T-helper 17 cell (primary cell): ENCODE results near the gene NR6A1. TPM values are rescaled to one million over a fixed set of nuclear protein-coding genes. Genes with fewer than 3 reads are reported as not detected.
"Not testable (repeated sequence)": the region's sequence is repeated elsewhere in the genome, so short reads cannot be mapped to it uniquely, and the experiment has no call there.

Source experiments
- ATAC-seq: fragments of 150-1000 bp; cut with Tn5 transposase; 2 replicates; pipeline ENCODE4 v1.10.0; 2021; ENCODE audit warnings: mild to moderate bottlenecking, moderate library complexity
- DNase-seq, 3 donors: peaks; one replicate each; pipeline versions ENCODE4 v3.0.0 to v3.0.0-alpha.2; 2020 to 2021
- H3K9me3 ChIP-seq: one replicate; pipeline ENCODE4 v1.7.0; 2013; ENCODE audit warnings: low read length, mild to moderate bottlenecking; ENCODE audit not compliant: control insufficient read depth, poor library complexity, severe bottlenecking
- H3K27ac Mint-ChIP-seq: one replicate; pipeline ENCODE4 v1.8.0; 2022; ENCODE audit warnings: mild to moderate bottlenecking, moderate library complexity, mixed read lengths
- H3K27me3 Mint-ChIP-seq: one replicate; pipeline ENCODE4 v1.8.0; 2022; ENCODE audit warnings: mixed read lengths
- H3K36me3 Mint-ChIP-seq: one replicate; pipeline ENCODE4 v1.8.0; 2022; ENCODE audit warnings: low read depth, mixed read lengths
- H3K4me1 Mint-ChIP-seq: one replicate; pipeline ENCODE4 v1.8.0; 2022; ENCODE audit warnings: mild to moderate bottlenecking, mixed read lengths
- H3K4me3 Mint-ChIP-seq: one replicate; pipeline ENCODE4 v1.8.0; 2022; ENCODE audit warnings: mild to moderate bottlenecking, moderate library complexity, mixed read lengths
- total RNA-seq, 4 donors: library from RNA in 2 of 4; stranded (reverse) in 2 of 4; gene quantifications; one replicate each; pipeline ENCODE4 v1.2.3 and lab custom pipeline; 2022 to 2026

NR6A1 gene
- total RNA-seq, 2 donors from 2014 or later: 0.08 to 0.22 TPM

- H3K9me3 ChIP-seq: no peaks in the 10 kb centered on the region
- Mint-ChIP-seq H3K27ac (no peak overlapping the region), H3K4me3 (no peak overlapping the region), H3K27me3 (peaks cover 23% of the 10 kb centered on the region), H3K4me1 (no peaks in the 10 kb centered on the region), H3K36me3 (no peaks in the 10 kb centered on the region)
- no peak for DNase-seq
- no peak for ATAC-seq
Measured at GRCh38 chr9:124618476-124618875, 152.6 kb downstream of the NR6A1 start.

- peaks cover 22% of the 10 kb centered on the region for H3K27me3 Mint-ChIP-seq
- no peaks in the 10 kb centered on the region for H3K9me3 ChIP-seq
- no peaks in the 10 kb centered on the region for H3K4me1 Mint-ChIP-seq
- H3K36me3 Mint-ChIP-seq: peaks cover 2% of the 10 kb centered on the region
- no peak overlapping the region for H3K27ac Mint-ChIP-seq
- DNase-seq (peak; percentile 15 to 52 (median 21)), ATAC-seq (peak; percentile 76)
- no peak overlapping the region for H3K4me3 Mint-ChIP-seq
Measured at GRCh38 chr9:124617477-124618141, 153.5 kb downstream of the NR6A1 start.

- no peak for ATAC-seq
- no peaks in the 10 kb centered on the region for H3K9me3 ChIP-seq
- no peak overlapping the region for H3K27ac Mint-ChIP-seq
- H3K4me3 Mint-ChIP-seq: no peak overlapping the region
- H3K4me1 Mint-ChIP-seq: no peaks in the 10 kb centered on the region
- H3K36me3 Mint-ChIP-seq: peaks cover 2% of the 10 kb centered on the region
- peaks cover 20% of the 10 kb centered on the region for H3K27me3 Mint-ChIP-seq
- DNase-seq: no peak
Measured at GRCh38 chr9:124616961-124617360, 154.2 kb downstream of the NR6A1 start.

GRCh38 chr9:124615840-124616239, 155.3 kb downstream of the NR6A1 start:
- H3K27ac Mint-ChIP-seq, ATAC-seq, H3K9me3 ChIP-seq, H3K4me1 Mint-ChIP-seq, H3K4me3 Mint-ChIP-seq, DNase-seq, H3K36me3 Mint-ChIP-seq: not testable (repeated sequence)
- peaks cover 28% of the 10 kb centered on the region for H3K27me3 Mint-ChIP-seq

- no peaks in the 10 kb centered on the region for H3K9me3 ChIP-seq
- Mint-ChIP-seq H3K4me1 (no peaks in the 10 kb centered on the region), H3K4me3 (no peak overlapping the region), H3K27me3 (peaks cover 34% of the 10 kb centered on the region), H3K36me3 (peaks cover 2% of the 10 kb centered on the region), H3K27ac (no peak overlapping the region)
- no peak for DNase-seq
- ATAC-seq: no peak
Measured at GRCh38 chr9:124615100-124615742, 155.9 kb downstream of the NR6A1 start.

- Mint-ChIP-seq H3K36me3 (peaks cover 2% of the 10 kb centered on the region), H3K27me3 (peaks cover 48% of the 10 kb centered on the region), H3K4me3 (no peak overlapping the region), H3K27ac (no peak overlapping the region), H3K4me1 (no peaks in the 10 kb centered on the region)
- ATAC-seq (no peak), DNase-seq (no peak)
- H3K9me3 ChIP-seq: no peaks in the 10 kb centered on the region
Measured at GRCh38 chr9:124613849-124614248, 157.3 kb downstream of the NR6A1 start.

- Mint-ChIP-seq H3K4me3 (no peak overlapping the region), H3K36me3 (peaks cover 2% of the 10 kb centered on the region), H3K27me3 (peaks cover 52% of the 10 kb centered on the region), H3K27ac (no peak overlapping the region), H3K4me1 (no peaks in the 10 kb centered on the region)
- DNase-seq (no peak), ATAC-seq (no peak)
- no peaks in the 10 kb centered on the region for H3K9me3 ChIP-seq
Measured at GRCh38 chr9:124611106-124611505, 160.0 kb downstream of the NR6A1 start.

GRCh38 chr9:124606027-124606426, 165.1 kb downstream of the NR6A1 start:
- Mint-ChIP-seq H3K4me3 (no peak overlapping the region), H3K27ac (no peak overlapping the region), H3K36me3 (no peaks in the 10 kb centered on the region), H3K27me3 (peaks cover 61% of the 10 kb centered on the region), H3K4me1 (no peaks in the 10 kb centered on the region)
- no peak for ATAC-seq
- no peaks in the 10 kb centered on the region for H3K9me3 ChIP-seq
- DNase-seq: no peak

- H3K36me3 Mint-ChIP-seq: no peaks in the 10 kb centered on the region
- H3K27me3 Mint-ChIP-seq: peaks cover 62% of the 10 kb centered on the region
- ATAC-seq (no peak), DNase-seq (no peak)
- H3K4me1 Mint-ChIP-seq: no peaks in the 10 kb centered on the region
- no peak overlapping the region for H3K4me3 Mint-ChIP-seq
- H3K9me3 ChIP-seq: no peaks in the 10 kb centered on the region
- no peak overlapping the region for H3K27ac Mint-ChIP-seq
Measured at GRCh38 chr9:124605258-124605657, 165.9 kb downstream of the NR6A1 start.

GRCh38 chr9:124602632-124603031, 168.5 kb downstream of the NR6A1 start:
- Mint-ChIP-seq H3K36me3 (no peaks in the 10 kb centered on the region), H3K27me3 (peaks cover 57% of the 10 kb centered on the region), H3K4me1 (peaks cover 3% of the 10 kb centered on the region), H3K4me3 (no peak overlapping the region), H3K27ac (no peak overlapping the region)
- H3K9me3 ChIP-seq: no peaks in the 10 kb centered on the region
- DNase-seq (no peak), ATAC-seq (no peak)

GRCh38 chr9:124602204-124602603, 168.9 kb downstream of the NR6A1 start:
- H3K9me3 ChIP-seq: no peaks in the 10 kb centered on the region
- Mint-ChIP-seq H3K27me3 (peaks cover 61% of the 10 kb centered on the region), H3K36me3 (no peaks in the 10 kb centered on the region), H3K27ac (no peak overlapping the region), H3K4me1 (peaks cover 3% of the 10 kb centered on the region), H3K4me3 (no peak overlapping the region)
- DNase-seq: no peak
- ATAC-seq: no peak

- ATAC-seq (no peak), DNase-seq (no peak)
- Mint-ChIP-seq H3K27ac (no peak overlapping the region), H3K4me3 (no peak overlapping the region), H3K4me1 (peaks cover 3% of the 10 kb centered on the region), H3K27me3 (peaks cover 71% of the 10 kb centered on the region), H3K36me3 (no peaks in the 10 kb centered on the region)
- H3K9me3 ChIP-seq: no peaks in the 10 kb centered on the region
Measured at GRCh38 chr9:124600407-124600806, 170.7 kb downstream of the NR6A1 start.

- Mint-ChIP-seq H3K4me3 (no peak overlapping the region), H3K27me3 (peaks cover 69% of the 10 kb centered on the region), H3K36me3 (no peaks in the 10 kb centered on the region), H3K27ac (no peak overlapping the region), H3K4me1 (peaks cover 3% of the 10 kb centered on the region)
- ATAC-seq (no peak), DNase-seq (no peak)
- no peaks in the 10 kb centered on the region for H3K9me3 ChIP-seq
Measured at GRCh38 chr9:124599121-124599795, 171.9 kb downstream of the NR6A1 start.
